ENCODE measurements around the gene PDE5A. TPM values are rescaled to one million over a fixed set of nuclear protein-coding genes. Genes with fewer than 3 reads are reported as not detected.
"Not testable (repeated sequence)": the region's sequence is repeated elsewhere in the genome, so short reads cannot be mapped to it uniquely, and the experiment has no call there.

PDE5A gene
- 0.52 and 0.59 TPM in 2 replicates for total RNA-seq

DNA sequence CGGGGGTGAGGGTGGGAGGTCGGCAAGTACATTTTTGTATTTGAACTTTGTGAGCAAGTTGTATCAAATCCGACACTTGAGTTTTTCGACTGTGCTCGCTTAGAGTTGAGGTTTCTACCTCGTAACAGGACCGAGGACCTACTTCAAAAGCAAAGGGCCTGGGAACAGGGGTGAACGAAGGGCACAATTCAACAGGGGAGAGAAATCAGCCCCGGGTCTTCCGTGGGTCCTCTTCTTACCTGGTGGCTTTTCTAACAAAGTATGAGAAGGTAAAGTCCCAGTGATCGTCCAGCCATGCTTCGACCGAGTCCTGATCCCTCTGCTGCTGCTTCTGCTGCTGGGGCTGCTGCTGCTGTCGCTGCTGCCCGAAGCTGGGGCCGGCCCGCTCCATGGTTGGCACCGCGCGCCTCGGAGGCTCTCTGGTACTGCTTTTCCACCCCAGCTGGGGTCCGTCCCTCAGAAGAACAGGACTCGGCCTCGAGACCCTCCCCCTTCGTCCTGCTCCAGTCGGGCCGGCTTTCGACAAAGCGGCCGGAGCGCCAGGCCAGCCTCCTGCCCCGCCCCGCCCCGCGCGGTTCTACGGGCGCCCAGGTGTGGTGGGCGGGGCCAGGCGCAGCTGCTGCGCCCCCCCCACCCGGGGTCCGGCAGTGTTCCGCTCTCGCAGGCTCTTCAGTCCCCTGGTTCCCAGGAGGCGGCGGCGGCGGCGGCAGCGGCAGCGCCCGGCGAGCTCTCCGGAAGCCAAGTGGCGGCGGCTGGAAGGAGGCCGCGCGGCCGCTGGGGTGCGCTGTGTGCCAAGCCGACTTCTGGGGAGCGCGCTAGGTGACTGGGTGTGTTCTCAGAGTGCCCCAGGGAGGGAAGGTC, at the start of gene PDE5A:
TSS of gene PDE5A (minus strand) at position 524 of the 861 bp plus-strand sequence. CDS start at position 391, 133 bp downstream.
- intact Hi-C loops (cut with micrococcal nuclease): loop anchor here (1.0 to 10.0 kb wide), 5 partner anchors 71 to 648 kb away; no protein-coding TSS in a partner anchor

DNA sequence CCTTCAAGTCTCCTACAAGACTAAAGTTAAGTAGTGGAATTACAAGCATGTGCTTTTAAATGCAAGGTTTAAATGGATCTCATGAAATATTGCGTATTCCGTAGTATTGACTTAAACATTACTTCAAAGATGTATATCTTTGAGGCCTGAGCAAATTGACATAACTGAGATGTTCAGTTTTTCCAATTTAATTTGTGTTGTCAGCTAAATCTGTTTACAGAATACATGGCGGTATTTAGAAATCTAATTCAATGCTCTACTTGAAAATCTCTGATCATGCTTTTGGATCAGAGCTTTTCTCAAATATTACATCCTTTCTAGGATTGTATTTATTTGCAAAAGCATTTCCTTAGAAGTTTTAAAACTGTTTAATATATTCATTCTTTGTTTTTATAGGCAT, 47.5 kb upstream of the PDE5A start:
- intact Hi-C loops (cut with micrococcal nuclease): no loop called here

DNA sequence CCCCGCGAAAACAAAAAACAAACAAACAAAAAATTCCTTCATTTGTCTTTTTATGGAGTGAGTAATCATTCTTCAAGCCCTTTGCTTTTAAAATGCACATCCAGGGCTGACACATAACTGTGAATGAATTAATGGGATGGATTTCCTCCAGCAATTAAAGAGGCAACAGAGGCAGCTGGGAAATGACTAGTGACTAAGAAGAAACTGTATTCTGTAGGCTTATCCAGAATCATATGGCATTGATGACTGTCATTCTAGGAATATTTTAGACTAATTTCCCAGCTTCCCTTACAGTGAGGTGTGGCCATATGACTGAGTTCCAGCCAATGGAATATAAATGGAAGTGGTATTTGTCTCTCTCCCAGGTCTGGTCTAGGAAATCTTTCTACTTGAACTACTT, 46.8 kb upstream of the PDE5A start:
- intact Hi-C loops (cut with micrococcal nuclease): no loop called here

DNA sequence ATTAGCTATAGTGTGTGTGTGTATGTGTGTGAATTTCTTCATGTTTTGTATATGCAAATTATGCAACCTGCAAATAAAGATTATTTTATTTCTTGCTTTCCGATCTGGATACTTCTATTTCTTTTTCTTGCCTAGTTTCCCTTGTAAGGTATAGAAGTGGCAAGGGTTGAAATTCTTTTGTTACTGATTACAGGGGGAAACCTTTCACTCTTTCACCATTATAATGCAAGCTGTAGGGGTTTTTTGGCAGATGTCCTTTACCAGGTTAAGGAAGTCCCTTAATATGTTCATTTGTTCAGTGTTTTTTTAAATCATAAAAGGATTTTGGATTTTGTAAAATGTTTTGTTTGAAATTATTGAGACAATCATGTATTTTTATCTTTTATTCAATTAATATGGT, 44.3 kb upstream of the PDE5A start:
- intact Hi-C loops (cut with micrococcal nuclease): no loop called here

DNA sequence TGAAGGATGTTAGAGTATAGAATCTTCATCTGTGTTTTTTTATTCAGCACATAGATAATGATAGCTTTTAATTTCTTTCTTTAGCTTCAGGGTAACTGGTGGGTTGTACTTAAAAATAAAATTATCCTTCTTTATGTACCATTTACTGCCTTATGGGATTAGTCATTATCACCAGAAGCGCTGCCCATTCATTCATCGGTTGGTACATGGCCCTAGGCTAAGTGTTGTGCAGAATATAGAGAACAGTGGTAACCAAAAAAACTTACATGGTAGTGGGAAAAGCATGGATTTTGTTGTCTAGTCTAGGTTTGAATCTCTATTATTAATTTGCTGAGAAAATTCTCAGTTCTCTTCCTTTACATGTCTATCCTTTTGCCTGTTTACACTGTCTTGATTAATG, 43.5 kb upstream of the PDE5A start:
- intact Hi-C loops (cut with micrococcal nuclease): no loop called here

DNA sequence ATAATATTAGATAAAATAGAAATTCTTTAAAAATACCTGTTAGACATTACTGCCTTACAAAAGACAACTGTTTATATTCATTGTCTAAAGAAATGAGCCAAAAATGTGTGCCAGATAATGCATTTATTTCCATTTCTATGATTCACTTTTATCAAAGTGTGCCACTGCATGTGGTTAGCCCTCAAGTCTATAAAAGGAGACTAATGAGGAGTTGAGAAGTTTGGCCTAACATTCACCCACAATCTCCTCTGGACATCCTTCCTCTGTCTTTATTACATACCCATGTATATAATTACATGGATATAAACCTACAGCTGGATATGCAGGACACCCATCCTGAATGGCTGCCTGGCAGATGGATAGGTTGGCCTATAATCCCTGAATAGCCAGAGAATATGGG, 42.6 kb upstream of the PDE5A start:
- intact Hi-C loops (cut with micrococcal nuclease): no loop called here

DNA sequence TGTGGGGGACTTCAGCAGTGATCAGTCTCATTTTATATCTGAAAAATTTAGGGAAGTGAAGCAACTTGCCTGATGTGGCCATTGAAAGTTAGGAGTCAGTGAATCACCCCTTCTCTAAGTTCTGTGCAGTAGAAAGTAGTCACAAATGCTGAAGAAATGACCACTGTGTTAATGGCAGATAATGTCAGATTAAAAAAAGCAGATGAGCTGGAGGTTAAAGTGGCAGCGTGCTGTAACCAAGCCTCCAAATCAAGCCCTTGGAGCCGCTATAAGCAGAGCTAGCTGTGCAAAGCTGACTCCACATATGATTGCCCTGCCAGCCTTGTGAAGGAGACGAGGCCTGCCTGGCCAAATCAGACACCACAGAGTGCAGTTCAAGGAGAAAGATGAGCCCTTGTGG, 39.2 kb upstream of the PDE5A start:
- intact Hi-C loops (cut with micrococcal nuclease): no loop called here

DNA sequence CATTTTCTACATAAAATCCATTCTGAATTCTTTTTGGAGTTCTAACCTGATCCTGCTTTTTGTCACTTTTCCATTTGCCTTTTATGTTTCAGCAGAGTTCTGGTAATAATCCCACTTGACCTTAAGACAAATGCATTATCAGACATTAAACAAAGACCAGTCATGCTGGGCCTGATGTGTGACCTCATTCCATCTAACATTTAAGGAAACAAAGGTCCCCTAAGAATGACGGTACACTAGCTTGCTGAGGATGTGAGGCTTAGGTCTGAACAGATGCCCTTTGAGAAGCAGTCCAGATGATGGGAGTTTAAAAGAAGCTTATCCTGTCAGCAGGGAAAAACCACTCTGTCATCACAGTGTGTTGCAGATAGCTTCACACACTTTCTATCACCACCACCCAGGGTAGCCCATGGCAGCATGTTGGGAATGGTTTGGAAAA, 38.1 kb upstream of the PDE5A start:
- intact Hi-C loops (cut with micrococcal nuclease): no loop called here

DNA sequence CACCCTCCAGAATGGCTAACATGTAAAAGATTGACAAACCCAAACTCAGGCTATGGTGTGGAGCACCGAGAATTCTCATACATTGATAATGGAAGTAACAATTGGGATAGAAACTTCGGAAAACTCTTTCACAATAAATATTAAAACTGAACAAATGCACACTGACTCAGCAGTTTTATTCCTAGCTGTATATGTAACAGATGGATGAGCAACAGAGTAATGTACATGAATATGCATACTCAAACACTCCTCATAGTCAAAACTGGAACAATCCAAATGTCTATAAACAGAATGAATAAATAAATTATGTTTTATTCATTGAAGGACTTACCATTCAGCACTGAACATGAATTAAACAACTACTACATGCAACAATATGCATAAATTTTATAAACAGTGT, 37.1 kb upstream of the PDE5A start:
- intact Hi-C loops (cut with micrococcal nuclease): no loop called here

DNA sequence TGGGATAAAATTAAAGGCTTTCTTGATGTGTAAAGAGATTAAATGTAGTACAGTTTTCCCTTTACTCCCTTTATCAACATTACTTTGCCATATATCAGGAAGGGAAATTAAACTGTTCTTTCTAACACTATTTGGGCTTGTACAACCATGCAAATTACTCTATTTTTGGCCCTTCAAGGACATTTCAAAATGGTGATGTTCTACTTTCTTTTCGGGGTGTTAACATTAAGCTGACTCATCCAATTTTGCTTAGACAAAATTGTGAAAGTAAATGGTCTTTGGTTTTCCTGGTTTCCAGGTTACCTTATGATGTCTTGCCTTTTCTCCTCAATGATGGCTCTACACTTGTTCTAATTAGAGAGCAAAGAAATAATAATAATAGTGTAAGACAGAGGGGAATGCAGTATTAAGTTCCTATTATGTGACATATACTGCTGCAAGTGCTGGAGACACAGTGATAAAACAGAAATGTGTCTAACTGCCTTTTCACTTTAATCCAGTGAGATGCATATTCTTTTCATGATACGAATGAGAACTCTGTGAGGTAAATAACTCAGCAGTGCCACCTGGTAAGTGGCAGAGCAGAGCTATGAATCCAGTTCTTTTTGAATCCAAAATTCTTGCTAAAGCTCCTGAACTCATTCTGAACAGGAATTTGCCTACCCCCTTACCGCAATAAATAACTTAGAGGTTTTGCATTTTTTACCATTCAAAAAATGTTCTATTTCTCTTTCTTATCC, 35.7 kb upstream of the PDE5A start:
- intact Hi-C loops (cut with micrococcal nuclease): no loop called here

DNA sequence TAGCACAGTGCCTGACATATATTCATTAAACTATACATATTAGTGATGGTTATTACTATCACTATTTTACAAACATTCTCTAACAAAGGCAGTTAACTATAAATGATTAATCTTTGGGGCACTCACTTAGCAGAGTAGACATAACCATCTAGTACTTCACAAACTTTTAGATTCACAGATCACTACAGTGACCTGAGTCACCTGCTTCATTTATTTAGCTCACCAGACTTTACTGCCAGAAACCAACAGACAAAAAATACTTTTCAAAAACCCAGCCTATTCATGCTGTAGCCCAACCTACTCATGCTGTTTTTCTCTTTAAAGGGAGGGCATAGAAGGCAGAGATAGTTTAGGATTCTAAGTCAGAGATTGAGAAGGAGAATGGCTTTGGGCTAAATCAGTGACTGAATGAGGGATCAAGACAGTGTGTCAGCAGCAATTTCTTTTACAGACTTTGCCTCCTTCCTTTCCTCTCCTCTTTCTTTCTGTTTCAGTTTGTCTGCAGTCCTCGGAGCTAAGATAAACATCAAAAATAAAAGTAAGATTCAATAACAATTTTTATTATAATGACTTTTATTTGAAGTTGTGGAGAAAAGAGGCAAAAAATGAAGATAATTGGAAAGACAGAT, 34.7 kb upstream of the PDE5A start:
- intact Hi-C loops (cut with micrococcal nuclease): no loop called here

DNA sequence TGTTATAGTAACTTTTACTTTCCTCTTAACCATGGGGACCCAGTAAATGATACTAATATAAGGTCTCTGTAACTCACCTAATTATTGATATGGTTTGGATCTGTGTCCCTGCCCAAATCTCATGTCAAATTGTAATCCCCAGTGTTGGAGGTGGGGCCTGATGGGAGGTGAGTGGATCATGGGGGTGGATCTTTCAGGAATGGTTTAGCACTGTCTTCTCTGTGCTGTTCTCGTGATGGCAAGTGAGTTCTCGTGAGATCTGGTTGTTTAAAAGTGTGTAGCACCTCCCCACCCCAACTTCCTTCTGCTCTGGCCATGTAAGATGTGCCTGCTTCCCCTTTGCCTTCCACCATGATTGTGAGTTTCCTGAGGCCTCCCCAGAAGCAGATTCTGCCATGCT, 34.0 kb upstream of the PDE5A start:
- intact Hi-C loops (cut with micrococcal nuclease): not testable (repeated sequence)

DNA sequence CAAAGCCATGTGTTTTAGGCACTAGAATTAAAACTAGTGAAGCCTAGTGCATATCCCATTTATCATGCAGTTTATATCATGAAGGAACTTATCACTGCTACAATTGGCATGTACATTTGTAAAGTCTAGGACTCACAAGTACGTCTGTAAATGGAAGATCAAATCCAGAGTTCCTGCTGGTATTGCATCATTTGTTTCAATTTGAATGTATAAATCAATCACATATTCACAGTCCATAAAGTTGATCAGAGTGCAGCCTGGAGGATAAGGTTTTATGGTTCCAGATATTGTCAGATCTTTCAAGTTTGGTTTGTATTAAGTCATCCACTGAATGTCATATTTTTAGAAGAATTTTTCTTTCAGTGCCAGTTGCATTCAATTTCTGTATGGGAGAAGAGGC, 32.6 kb upstream of the PDE5A start:
- intact Hi-C loops (cut with micrococcal nuclease): no loop called here

DNA sequence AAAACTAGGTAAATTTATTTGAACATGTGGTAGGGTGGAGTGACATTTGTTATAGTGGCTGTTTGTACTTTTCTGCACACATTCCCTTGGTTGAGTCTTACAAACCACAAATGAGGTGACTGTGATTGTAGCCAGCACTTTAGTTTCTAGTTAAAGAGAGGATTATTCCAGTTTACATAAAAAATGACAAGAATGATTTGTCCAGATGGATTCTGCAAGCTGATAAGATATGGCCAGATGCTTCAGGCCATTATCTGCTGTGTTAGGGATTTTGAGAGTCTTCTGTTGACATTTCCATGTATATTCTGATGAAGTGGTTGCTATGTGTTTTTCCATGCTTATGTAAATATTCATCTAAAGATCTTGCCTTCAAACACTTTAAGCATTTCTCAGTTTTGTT, 31.0 kb upstream of the PDE5A start:
- intact Hi-C loops (cut with micrococcal nuclease): no loop called here

DNA sequence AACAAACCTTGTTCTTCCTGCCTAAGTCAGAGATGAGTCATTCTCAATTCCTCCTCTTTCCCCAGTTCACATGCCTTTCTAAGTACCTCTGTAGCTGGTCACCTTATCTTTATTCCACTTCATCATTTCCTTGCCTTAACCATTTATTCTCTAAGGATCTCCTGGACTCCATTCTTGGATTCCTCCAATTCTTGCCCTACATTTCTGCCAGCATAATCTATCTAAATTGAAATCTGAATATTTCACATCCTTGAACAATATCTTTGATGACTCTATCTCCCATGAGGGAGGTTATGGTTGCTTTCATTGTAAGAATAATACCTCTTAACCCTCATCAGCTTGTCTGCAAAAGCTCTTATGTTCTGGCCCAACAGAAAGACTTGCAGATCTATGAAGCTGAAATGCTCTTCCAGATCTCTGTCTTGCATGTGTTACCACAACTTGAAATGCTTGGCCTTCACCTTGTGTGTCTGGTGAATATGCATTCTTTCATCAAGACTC, 28.6 kb upstream of the PDE5A start:
- intact Hi-C loops (cut with micrococcal nuclease): no loop called here

DNA sequence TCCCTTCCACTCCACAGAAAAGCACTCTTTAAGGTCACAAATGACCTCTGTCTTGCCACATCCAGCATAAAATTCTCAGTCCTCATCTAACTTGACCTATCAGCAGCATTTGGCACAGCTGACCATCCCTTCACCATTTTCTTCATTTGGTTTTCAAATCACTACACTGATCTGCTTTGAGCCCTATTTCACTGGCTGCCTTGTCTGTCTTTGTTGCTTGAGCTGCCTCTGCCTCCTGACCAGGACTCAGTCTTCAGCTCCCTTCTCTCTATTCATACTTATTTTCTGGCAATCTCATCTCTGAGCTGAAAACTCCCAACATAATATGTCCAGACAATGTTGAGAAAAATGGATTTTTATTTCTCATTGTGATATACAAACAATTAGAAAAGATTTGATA, 27.7 kb upstream of the PDE5A start:
- intact Hi-C loops (cut with micrococcal nuclease): no loop called here

DNA sequence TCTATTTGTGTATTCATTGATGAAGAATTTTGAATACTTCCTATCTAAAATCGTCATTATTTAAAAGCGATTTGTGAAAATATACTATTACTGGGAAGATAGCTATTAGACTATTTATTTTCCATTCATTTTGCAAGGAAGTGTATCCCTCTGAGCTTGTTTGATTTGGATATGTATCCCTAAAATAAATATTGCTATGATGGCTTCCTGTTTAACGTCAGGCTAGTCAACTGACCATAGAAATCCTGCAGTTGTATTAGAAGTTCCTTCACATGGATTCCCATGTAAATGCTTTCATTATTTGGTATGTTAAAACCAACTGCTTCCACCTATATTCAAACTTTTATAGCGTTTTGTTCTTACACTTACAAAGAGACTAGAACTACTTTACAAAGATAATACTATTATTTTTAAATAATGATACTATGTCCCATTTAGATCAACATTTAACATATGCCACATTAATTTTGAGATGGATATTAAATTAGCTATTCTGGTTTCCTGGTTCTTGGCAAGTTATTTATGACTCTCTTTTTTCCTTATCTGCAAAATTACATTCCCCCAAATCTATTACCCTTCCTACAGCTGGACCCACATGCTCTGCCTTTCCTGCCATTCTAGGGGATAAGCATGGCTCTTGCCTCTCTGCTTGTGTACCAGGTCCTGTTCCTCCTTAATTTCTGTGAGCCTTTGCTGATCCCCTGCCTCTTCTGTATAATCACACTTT, 26.7 kb upstream of the PDE5A start:
- intact Hi-C loops (cut with micrococcal nuclease): no loop called here

DNA sequence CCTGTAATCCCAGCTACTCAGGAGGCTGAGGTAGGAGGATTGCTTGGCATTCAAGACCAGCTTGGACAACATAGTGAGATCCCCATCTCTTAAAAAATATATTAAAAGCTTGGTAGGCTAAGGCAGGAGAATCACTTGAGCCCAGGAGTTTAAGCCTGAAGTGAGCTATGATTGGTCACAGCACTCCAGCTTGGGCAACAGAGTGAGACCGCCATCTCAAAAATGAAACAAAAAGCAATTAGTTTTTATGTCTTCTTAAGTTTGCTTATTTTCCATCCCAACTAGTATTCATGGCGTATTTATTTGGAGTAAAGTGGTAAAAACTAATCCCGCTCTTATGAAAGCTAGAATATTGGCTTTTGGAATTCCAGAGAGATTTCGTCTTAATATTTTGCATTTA, 25.4 kb upstream of the PDE5A start:
- intact Hi-C loops (cut with micrococcal nuclease): no loop called here

DNA sequence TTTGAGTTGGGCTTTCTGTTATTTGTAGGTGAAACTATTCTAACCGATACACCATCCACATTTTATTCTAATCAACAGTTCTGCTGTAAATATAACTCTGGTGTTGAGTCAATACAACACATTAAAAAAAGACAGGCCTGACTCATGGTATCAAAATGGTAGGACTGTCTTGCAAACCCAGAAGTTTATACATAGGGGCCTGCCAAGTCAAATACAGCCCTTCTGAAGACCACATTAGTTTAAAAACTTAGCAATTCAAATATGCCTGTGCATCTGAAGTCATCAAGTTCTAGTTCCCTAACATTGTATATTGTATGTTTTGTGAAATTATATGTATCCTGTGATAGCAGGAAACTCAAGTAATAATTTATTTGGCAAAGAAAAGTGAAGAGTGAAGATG, 24.4 kb upstream of the PDE5A start:
- intact Hi-C loops (cut with micrococcal nuclease): no loop called here

DNA sequence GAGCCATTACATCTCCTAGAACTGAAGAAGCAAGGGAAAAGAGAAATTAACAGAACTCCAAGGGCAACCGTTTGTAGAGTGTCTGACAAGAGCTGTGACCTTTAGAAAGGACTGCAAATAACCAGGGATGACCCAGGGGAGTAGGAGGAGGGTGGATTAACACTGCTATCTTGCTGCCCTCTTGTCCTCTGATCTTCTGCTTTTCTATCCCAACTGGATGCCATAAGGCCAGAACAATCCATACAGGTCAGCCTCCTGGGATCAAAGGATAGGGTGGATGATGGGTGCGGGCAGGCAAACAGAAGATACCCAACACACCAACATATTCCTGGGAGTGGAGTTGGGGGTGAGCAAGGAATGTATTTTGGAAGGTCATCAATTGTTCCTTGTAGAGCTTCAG, 19.8 kb upstream of the PDE5A start:
- intact Hi-C loops (cut with micrococcal nuclease): no loop called here

DNA sequence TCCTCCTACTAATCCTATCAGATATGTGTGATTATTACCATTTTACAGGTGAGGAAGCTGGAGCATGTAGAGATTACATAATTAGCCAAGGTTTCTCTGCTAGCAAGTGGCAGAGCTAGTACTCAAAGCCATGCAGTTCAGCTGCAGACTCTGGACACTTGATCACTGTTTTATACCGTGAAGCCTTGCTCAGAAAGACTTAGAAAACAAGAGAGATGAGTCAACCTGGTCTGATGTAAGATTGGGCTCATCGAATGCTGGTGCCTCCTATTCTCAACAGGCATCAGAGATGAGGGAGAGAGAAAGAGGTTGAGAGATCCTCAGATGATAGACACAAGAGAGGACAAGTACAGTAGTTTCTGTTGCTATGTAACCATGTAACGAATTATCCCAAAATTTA, 19.0 kb upstream of the PDE5A start:
- intact Hi-C loops (cut with micrococcal nuclease): no loop called here
